NK-92 (cell line): ENCODE data around the gene GPR146.

Experiments used
- DNase-seq: peaks from one replicate; lab custom pipeline; 2025; ENCODE audit not compliant: unreplicated experiment; lab: John Stamatoyannopoulos, UW

GPR146 gene

GRCh38 chr7:1056785-1057410, 12.6 kb downstream of the GPR146 start:
- no peak for DNase-seq

- DNase-seq = no peak
Observed at GRCh38 chr7:1057416-1058291, 13.3 kb downstream of the GPR146 start.

GRCh38 chr7:1058311-1058710, 14.0 kb downstream of the GPR146 start:
- DNase-seq = no peak

- no peak for DNase-seq
Observed at GRCh38 chr7:1058821-1059199, 14.5 kb downstream of the GPR146 start.

GRCh38 chr7:1059200-1060091, 15.1 kb downstream of the GPR146 start:
- DNase-seq = no peak

DNA sequence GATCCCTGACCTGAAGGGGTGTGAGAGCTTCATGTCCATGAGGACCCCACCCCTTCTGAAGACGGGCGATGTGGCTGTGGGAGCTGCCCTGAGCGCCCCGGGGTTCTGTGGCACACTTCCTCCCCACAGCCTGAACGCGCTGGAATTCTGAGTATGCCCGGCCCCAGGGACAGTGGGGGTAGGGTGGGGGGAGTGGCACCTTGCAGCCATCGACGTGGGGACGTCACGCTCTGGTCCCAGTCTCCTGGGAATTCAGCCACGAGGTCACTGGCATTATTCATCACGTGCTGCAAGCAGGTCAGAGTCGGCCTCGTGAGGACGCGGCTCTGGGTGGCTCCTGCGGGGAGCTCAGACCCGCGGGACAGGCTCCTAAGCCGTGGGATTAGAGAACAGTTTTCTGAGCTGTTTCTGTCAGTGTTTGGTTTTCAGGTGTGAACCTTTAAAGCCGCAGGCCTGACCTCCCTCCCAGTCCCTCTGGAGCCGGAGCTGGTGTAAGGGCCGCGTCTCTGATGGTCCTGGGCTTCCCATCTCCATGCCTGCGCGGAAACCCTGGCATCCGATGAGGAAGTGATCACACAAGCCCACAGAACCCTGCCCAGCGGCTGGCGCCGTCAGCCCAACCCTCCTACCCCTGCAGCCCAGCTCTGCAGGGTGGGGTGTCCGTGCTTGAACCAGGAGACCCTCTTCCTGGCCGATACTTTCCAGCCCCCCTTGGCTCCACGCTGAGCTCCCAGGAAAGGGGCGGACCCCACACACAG, 16.1 kb downstream of the GPR146 start:
- DNase-seq = no peak

GRCh38 chr7:1061180-1061579, 16.8 kb downstream of the GPR146 start:
- no peak for DNase-seq

GRCh38 chr7:1062296-1063294, 18.2 kb downstream of the GPR146 start:
- DNase-seq = no peak

GRCh38 chr7:1063361-1063760, 19.0 kb downstream of the GPR146 start:
- DNase-seq = no peak

GRCh38 chr7:1064581-1064980, 20.2 kb downstream of the GPR146 start:
- no peak for DNase-seq

GRCh38 chr7:1065263-1065584, 20.9 kb downstream of the GPR146 start:
- no peak for DNase-seq

DNA sequence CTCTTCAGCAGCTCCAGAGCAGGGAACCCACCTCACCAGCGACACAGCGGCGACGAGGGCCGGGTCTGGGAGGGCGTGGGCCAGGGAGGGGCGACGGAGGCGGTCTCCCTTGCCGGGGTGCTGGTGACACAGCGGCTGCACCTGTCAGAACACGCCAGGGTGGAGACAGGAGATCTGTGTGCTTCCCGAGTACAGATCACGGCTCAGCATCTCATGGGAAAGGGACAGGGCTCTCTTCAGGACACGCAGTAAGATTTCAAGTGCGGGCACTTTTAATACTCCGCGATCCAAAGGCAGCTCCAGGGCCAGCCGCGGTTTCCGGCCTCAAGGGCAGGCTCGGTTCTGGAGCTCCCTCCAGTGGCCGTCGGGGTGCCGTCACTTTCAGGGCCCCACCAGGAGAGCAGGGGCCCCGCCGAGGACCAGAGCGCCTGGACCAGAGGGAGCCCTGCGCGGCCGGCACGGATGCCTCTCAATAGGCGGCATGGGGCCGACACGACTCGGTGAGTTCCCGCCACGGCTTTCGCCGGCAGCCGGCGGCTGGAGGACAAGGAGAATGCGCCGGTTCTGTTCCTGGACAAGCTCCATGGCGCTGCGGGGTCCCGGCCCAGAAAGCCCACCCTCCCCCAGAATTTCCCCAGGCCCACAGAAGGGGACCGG, 21.4 kb downstream of the GPR146 start:
- DNase-seq = no peak

DNA sequence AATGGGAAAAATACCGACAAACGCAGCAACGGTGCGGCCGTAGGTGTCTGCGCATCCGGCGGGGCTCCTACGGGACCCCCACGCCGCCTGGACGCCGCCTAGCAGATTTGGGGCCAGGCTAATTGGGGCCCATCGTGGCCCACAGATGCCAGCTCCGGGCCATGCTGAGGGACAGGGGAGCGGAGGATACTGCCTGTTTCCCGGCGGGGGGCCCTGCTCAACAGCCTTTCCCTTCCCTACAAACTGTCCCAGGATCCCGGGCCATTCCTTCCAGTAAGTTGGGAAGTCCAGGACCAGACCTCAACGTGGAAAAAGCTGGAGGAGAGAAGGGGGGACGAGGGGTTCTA, 21.9 kb downstream of the GPR146 start:
- no peak for DNase-seq

DNA sequence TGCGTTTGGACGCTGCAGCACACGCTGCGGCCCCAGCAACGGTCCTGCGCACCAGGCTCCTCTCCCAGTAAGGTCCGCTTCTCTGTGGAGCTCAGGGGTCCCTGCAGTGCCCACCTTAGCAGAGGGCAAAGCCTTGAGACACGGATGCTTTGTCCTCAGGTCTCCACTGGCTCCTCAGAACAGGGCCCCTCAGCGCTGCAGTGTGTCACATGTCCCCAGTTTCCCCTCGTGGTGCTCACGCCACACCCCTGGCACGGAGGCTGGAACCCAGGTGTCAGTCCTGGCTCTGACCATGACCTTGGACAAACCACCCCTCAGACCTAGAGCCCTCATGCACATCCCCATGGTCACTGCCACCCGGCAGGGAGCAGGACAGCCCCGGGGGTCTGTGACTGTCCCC, 23.7 kb downstream of the GPR146 start:
- no peak for DNase-seq

GRCh38 chr7:1068619-1069018, 24.3 kb downstream of the GPR146 start:
- no peak for DNase-seq

DNA sequence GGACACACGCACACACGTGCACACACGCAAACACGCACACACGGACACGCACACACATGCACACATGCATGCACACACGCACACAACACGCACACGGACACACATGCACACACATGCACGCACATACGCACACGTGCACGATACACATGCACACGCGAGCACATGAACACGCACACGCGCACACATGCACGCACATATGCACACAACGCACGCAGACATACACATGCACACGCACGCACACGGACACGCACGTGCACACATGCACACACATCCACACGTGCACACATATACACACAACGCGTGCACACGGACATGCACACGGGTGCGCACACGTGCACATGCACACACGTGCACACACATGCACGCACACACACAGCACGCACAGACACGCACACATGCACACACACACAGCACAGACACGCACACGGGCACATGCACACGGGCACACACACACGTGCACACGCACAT, 26.2 kb downstream of the GPR146 start:
- no peak for DNase-seq

GRCh38 chr7:1071731-1072254, 27.4 kb downstream of the GPR146 start:
- no peak for DNase-seq

- DNase-seq = no peak
Observed at GRCh38 chr7:1073142-1073977, 29.0 kb downstream of the GPR146 start.
